ENCODE results near the gene RECQL5.

DNA sequence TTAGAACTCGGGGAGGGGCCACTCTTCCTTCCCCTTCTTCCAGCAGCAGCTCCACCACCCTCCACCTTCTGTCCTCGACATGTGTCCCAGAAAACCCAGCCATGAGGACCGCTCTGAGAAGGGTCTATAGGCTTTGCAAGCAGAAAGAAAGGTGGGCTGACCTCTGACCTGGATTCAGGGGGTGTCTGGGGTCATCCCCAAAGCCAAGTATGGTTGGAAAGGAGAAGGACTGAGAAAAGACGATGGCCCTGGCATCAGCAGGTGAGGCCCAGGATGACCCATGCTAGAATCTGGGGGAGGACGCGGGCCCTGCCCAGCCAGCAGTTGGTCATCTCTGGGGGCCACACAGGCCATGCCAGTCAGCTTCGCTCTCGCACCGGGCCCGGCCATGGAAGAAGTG lies 39.9 kb downstream of the RECQL5 start:
- TF ChIP-seq, protein P1, sequence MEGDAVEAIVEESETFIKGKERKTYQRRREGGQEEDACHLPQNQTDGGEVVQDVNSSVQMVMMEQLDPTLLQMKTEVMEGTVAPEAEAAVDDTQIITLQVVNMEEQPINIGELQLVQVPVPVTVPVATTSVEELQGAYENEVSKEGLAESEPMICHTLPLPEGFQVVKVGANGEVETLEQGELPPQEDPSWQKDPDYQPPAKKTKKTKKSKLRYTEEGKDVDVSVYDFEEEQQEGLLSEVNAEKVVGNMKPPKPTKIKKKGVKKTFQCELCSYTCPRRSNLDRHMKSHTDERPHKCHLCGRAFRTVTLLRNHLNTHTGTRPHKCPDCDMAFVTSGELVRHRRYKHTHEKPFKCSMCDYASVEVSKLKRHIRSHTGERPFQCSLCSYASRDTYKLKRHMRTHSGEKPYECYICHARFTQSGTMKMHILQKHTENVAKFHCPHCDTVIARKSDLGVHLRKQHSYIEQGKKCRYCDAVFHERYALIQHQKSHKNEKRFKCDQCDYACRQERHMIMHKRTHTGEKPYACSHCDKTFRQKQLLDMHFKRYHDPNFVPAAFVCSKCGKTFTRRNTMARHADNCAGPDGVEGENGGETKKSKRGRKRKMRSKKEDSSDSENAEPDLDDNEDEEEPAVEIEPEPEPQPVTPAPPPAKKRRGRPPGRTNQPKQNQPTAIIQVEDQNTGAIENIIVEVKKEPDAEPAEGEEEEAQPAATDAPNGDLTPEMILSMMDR (IDR thresholded peaks at IDR 0.05), result no peak
- TF ChIP-seq EZH2phosphoT487 (IDR thresholded peaks at IDR 0.05) (no peak), EZH2 (IDR thresholded peaks at IDR 0.05) (no peak)

Data from neural progenitor cell (in vitro differentiated cells).